SH-SY5Y (cell line): ENCODE measurements around the gene MS4A4E.

Source experiments
- GATA2 ChIP-seq: IDR thresholded peaks from 2 replicates; pipeline ENCODE4 v1.6.1; 2011; ENCODE audit warnings: mild to moderate bottlenecking, low read depth, low read length
- GATA3 ChIP-seq: IDR thresholded peaks from 2 replicates; pipeline ENCODE4 v1.6.1; 2011; ENCODE audit warnings: low read depth, mild to moderate bottlenecking, low read length, moderate library complexity

The MS4A4E gene

DNA sequence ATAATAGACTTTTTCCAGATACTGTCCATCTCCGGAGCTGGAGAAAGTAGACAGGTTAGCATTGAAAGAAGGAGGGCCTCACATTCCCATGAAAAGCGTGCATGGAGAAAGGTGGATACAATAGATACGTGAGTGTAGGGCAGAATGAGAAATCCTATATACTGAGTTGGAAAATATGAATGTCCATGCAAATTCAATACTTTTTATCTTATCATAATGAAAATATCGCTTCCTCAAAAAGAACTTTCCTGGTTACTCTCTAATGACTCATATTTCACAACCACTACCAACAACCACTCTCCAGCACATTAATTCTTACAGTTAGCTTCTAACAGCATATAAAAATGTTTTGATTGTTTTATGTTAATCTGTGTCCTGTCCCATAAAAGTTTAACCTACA lies 38.0 kb downstream of the MS4A4E start:
- TF ChIP-seq GATA3 (no peak), GATA2 (no peak)

DNA sequence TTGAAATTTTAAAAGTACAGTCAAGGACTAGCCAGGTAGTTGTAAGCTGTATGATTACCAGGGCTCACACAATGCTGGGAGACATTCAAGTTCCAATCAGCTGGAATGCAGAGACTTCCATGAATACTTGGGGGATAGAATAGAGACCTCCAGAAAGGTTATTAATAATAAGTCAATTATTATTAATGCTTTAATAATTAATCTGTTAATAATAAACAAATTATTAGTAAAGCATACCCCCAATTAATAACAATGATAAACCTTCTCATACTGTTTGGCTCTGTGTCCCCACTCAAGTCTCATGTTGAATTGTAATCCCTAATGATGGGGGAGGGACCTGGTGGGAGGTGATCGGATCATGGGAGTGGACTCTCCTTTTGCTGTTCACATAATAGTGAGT lies 45.5 kb downstream of the MS4A4E start:
- TF ChIP-seq GATA3 (no peak), GATA2 (no peak)

DNA sequence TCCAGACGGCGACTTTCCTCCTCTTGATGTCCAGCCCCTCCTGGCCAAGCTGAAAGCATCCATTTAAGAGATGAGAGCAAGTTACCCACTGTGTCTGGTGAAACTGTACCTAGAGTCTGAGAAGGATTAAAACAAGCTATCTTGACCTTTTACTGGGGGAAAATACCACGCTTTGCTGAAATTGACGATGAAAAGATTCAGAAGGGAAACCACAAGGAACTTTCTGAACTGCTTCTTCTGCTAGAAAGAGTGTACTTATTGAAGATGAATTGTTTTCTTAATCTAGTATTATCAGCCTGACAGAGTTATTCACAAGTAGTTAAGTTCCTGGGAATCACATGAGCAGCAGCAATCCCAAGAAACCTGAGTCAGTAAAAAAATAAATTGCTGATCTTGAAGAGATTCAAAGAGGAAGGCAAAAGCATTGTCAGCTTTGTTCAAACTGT lies 47.0 kb downstream of the MS4A4E start:
- TF ChIP-seq GATA3, result no peak
- no peak for TF ChIP-seq GATA2

DNA sequence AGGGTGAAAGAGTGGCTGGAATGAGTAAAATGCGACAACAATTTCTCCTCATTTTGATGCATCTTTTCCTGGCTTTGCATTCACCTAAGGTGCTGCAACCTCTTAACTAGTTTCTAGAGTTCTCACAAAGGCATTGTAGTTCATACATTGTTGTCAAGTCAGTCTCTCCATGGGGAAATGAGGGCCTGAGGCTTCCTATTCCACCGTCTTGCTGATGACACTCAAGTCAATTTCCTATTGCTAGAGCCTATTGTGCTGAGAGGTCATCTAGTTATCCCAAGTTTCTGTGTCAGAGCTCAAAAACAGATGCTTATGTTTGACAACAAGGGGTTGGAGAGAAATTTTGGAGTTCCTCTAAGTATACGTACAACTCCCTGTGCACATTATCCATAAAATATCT lies 48.4 kb downstream of the MS4A4E start:
- no peak for TF ChIP-seq GATA3
- no peak for TF ChIP-seq GATA2

DNA sequence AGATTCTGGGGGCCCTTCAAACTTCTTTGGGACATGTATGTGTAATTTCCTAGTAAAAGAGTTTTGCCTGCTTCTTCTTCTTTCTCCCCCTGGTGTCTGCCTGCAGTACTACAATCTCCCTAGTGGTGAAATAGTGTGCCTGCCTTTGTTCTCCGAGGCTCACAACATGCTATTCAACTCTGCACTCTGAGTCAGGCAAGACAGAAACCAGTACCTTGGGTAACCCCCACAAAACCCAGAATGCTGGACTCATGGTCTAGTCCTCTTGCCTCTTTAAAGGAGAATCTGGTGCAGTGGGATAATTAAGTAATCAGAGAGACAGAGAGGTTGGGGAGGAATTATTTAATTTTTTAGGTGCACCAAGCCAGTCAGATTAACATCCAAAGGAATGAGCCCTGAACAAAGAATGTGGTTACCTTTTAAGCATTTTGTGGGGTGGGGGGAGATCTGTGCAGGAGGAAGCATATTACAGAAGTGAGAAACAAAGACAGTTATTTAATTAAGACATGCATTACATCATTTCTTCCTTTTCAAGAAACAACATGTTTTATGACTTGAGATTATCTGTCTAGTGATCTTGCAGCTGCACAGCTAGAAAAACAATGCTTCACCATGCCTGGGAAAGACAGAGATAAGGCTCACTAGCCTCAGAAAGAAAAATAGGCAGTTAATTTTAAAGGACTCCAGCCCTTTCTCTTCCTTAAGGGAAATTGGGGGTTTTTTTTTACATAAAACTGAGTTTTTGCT lies 49.1 kb downstream of the MS4A4E start:
- TF ChIP-seq GATA2 (no peak), GATA3 (no peak)

DNA sequence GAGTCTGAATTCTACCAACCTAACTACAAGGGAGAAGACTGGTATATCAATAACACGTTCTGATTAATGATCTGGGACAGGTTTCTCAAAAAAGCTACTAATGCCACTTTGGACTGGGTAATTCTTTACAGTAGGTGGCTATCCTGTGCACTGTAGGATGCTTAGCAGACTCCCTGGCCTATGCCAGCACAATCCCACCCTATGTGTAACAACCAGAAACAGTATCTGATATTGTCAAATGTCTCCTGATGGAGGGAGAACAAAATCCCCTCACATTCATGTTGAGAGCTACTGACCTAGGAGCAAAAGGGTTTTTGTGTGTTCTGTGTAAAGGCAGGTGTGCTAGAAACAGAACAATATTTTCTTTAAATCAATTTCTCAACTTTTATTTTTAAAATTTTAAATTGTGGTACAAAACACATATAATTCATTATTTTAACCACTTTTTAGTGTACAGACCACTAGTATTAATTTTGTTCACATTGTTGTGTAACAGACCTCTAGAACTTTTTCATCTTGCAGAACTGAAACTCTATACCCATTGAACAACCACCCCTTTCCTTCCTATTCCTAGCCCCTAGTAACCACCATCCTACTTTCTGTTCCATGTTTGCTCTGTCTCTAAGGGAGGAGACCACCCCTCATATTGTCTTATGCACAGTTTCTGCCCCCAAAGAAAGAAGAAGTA lies 58.0 kb downstream of the MS4A4E start:
- TF ChIP-seq GATA2, result no peak
- no peak for TF ChIP-seq GATA3

DNA sequence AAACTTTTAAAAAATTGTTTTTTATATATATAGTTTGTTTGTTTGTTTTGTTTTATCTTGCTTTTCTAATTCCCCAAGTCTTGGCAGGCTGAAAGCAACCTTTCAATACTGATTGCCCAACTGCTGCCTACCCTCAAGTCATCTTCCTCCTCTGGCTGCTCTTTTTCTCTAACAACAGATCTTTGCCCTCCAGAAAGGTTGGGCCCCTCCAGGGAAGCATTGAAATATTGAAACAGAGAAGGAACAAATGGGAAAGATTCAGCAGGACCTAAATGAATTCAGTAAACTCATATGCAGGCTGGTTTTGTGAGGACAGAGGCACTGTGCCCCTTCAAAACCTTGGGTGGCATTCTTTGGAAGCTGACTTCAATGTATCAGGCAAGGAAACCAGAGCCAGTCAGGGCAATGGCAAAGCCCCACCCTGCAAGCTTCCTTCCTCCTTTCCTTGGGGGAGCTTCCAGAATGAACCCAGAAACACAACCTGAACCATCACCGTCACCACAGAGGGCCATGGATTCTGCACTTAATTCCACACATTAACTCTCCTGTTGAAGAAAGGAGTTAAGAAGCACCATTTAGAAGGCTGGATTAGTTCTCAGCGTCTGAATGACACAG lies 59.2 kb downstream of the MS4A4E start:
- TF ChIP-seq GATA2 (no peak), GATA3 (no peak)

DNA sequence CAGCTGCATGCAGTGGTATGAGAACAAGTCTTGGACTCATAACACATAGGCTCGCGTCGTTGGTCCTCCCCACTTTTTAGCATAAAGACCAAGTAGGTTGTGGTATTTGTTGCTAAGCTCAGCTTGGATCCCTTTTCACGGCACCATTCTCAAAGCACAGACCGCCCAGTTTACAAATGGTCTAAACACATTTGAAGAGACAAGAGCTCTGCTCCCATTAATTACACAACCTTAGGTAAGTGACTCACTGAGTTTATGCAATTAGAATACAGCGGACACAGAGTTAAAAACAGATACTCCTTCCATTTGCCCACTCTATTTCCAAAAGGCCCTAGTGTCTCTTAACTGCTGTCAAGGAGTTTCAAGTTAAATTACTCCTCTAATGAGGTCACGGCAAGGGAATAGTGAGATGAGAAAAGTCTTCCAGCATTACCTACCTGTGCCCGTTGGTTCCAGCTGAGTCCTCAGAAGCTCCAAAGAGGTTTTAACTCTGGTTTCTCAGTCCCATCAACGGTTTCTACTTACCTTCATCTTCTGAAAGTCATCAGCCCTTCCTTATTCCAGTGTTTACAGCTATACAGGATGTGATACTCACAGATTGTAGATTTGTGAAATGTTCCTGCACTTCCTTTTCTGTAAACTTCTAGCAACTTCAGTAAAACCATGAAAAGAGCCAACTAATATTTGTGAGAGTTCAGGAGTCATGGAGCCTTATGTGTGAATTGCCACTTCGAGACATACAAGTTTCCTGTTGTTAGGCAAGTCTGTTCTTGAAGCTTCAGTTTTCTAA lies 60.2 kb downstream of the MS4A4E start, which contains the start of gene MS4A6A:
Gene MS4A6A, minus strand, starts transcription at position 543 of the 790 bp plus-strand sequence. CDS start 1,356 bp downstream, outside the sequence.
- TF ChIP-seq GATA3 (no peak), GATA2 (no peak)

DNA sequence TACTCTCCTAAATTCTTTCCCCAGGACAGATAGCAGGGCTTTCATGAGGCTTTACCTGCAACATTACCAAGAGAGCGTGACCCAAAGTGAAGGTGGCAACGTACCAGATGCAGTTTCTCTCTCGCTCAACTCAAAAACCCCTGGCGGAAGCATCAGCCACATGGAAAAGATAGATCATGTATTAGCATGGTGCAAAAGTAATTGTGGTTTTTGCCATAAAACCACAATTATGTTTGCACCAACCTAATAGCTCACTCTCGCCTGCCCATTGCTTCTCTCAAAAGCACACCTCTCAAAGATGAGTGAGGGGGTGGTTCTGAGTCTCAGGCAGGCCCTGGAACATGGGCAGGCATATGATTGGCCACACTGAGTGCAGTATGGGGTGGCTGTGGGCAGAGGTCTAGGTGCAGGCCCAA lies 67.1 kb downstream of the MS4A4E start:
- no peak for TF ChIP-seq GATA3
- no peak for TF ChIP-seq GATA2

DNA sequence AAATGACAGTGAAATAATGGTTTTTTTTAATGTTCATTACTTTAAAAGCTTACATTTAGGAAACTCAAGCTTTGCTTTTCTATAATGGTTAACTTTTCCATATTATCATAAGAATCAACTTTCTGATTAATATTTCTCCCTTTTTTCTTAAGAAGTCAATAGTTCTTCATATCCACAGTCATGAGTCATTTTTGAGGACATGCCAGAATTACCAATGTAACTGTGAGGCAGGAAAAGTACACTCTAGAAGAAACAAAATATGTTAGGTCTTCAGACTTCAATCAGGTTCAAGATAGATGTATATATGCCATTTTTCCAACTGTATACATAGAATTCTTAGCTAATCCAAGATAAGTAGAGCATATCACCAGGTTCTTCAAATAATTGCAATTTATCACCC lies 70.9 kb downstream of the MS4A4E start:
- TF ChIP-seq GATA3 (no peak), GATA2 (no peak)

DNA sequence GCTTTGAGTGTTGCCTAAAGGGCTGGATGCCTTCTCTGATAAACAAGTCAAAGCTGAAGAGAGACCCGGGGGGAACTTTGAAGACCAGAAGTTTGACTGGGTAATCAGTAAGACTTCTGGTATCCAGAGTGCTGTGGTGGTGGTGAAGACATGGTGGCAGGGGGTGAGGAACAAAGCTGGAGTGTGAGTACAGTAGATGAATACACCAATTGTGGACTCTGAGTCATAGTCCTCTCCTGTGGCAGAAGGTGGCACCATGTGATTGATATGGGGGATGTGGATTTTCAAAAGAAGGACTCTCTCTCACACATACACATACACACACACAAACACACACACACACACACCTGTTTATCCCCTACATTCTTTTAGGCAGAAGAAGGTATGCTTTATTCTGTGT lies 72.4 kb downstream of the MS4A4E start:
- TF ChIP-seq GATA3 (no peak), GATA2 (no peak)

DNA sequence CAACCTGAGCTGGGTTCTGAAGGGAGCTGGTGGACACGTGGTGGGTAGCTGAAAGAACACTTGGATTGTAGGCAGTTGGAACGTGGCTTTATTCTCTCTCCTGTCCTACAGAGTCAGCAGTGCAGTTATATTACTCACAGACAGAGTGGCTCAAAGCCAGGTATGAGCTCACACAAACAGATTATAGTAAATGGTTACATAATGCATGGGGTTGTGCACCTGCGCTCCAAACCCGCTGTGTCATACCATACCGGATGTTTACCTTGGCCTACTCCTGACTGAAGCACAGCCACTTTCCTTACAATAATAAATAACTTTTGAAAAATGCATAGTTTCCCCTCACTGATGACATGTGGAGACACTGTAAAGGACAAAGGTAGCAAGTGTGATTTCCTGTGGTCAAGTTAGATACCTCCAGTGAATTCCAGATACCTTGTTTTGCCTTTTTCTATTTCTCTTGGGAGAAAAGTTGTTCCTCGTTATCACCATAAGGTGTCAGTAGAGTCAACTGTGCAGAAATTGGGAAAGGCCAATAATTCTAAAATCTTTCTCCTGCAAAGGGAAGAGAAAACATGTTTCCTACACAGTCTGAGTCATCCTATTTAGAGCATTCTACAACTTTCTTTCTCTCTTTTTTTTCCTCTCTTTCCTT lies 73.5 kb downstream of the MS4A4E start:
- TF ChIP-seq GATA2 (no peak), GATA3 (no peak)

DNA sequence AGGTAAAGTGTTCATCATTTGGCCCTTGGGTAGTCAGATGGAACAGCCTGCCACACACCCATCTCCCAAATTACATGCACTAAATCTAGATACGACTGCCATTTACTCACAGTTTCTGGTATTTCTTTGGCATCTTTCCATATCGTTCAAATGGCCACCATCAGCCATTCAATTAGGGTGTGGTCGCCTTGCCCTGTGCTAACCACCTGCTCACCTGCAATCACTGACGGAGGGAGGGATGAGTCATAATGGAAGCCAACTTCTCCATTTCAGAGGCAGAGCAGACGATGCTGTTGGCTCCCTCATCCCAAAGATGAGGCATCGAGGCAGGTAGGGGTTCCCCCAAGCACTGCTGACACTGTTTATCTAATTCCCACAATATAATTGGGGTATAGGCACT lies 74.6 kb downstream of the MS4A4E start:
- TF ChIP-seq GATA3 (no peak), GATA2 (no peak)

DNA sequence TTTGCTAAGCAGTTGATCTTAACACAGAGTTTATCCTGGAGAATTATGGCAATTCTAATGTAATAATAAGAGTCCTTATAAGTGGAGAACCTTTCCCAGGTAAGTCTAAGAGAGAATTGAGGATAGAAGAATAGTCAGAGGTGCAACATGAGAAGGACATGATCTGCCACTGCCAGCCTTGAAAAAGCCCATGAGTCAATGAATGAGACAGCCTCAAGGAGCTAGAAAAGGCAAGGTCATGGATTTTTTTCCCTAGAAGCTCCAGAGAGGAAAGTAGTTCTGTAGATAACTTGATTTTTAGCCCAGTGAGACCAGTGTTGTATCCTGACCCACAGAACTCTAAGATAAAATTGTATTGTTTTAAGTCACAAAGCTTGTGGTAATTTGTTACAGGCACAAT lies 77.0 kb downstream of the MS4A4E start:
- TF ChIP-seq GATA2 (no peak), GATA3 (no peak)
